ENCODE results near the gene DOHH. TPM values are rescaled to one million over a fixed set of nuclear protein-coding genes. Genes with fewer than 3 reads are reported as not detected.

DOHH gene
- total and polyA plus RNA-seq, 2 donors (not counting 3 experiments of a cell fraction or from before 2014, with no cell fraction given): 8.7 to 15.2 TPM

- no peak overlapping the region for H3K27ac ChIP-seq (ENCODE audit: insufficient read depth, low read depth, low read length)
These were observed 18.2 kb upstream of the DOHH start for GRCh38 chr19:3518659-3519058.

More at GRCh38 chr19:3518659-3519058, 18.2 kb upstream of the DOHH start:
- DNase-seq (ENCODE audit: low read depth, low spot score) (no peak), FAIRE-seq (no peak)
- Histone ChIP-seq H2AFZ (ENCODE audit: low read depth, low read length) (no peak overlapping the region), H3K9ac (replicated peaks; ENCODE audit: extremely low read depth, insufficient read depth, low read length) (no peak overlapping the region), H3K79me2 (ENCODE audit: control insufficient read depth, insufficient read depth, low read length) (peaks cover 76% of the 10 kb centered on the region), H3K27me3 (ENCODE audit: control insufficient read depth in 2 of 2, insufficient read depth in 2 of 2, low read length in 2 of 2) (no peaks in the 10 kb centered on the region), H3K4me1 (ENCODE audit: control insufficient read depth, extremely low read depth, insufficient read depth, low read length) (no peaks in the 10 kb centered on the region), H3K4me2 (ENCODE audit: insufficient read depth, low read length) (no peak overlapping the region), H3K9me3 (replicated peaks; ENCODE audit: control insufficient read depth, insufficient read depth, low read length) (no peaks in the 10 kb centered on the region), H3K9me1 (replicated peaks; ENCODE audit: control insufficient read depth, extremely low read depth, insufficient read depth, low read length) (no peaks in the 10 kb centered on the region), H3K4me3 (replicated peaks in 1 of 3; ENCODE audit: insufficient read depth in 1 of 3, low read depth in 1 of 3, low read length in 3 of 3) (no peak overlapping the region), H3K36me3 (ENCODE audit: control insufficient read depth in 2 of 2, extremely low read depth in 1 of 2, insufficient read depth in 2 of 2, low read length in 2 of 2) (peaks cover 0 to 27% of the 10 kb centered on the region in 2 experiments), H4K20me1 (replicated peaks; ENCODE audit: control insufficient read depth, extremely low read depth, insufficient read depth, low read length) (no peaks in the 10 kb centered on the region)
- BruUV-seq (replicated peaks): no TSS peak
- ChIA-PET CTCF (no interaction called here), POLR2A (no interaction called here)
- intact Hi-C loops (cut with micrococcal nuclease) (no loop called here), dilution Hi-C loops (cut with MboI; ENCODE audit: extremely low pct_ligation_motif_present, low sequenced_read_pairs) (no loop called here)
- TF ChIP-seq JUN (IDR thresholded peaks at IDR 0.05; ENCODE audit: borderline replicate concordance, insufficient read depth, insufficient read length, low read depth): no peak
- TF ChIP-seq GATA2 (IDR thresholded peaks at IDR 0.05; ENCODE audit: insufficient read depth, insufficient read length, low read depth, low read length): no peak
- no peak for TF ChIP-seq EZH2 (IDR thresholded peaks at IDR 0.05; ENCODE audit: borderline replicate concordance, low read depth, low read length, severe bottlenecking)
- TF ChIP-seq CTCF (IDR thresholded peaks at IDR 0.05; ENCODE audit: extremely low read depth in 1 of 2, insufficient read depth in 1 of 2, low read depth in 1 of 2, low read length in 2 of 2): no peak
- TF ChIP-seq POLR2AphosphoS5 (IDR thresholded peaks at IDR 0.05; ENCODE audit: insufficient read depth, low read depth, low read length): no peak
- TF ChIP-seq FOS (IDR thresholded peaks at IDR 0.05; ENCODE audit: borderline replicate concordance, insufficient read depth, low read length): no peak
- no peak for TF ChIP-seq POLR2A (IDR thresholded peaks at IDR 0.05; ENCODE audit: low read depth, low read length)
- no peak for TF ChIP-seq MYC (IDR thresholded peaks at IDR 0.05; ENCODE audit: low read depth, low read length)

All from endothelial cell of umbilical vein (primary cell).